Right renal cortex interstitium (tissue), 3 donors: ENCODE results near the gene ACSM3. TPM values are rescaled to one million over a fixed set of nuclear protein-coding genes. Genes with fewer than 3 reads are reported as not detected.

Source experiments
- polyA plus RNA-seq, 3 donors: library from polyadenylated mRNA; unstranded; fragments of 120-200 nt; gene quantifications; one replicate each; pipeline ENCODE4 v1.2.1, GENCODE V29; 2013; ENCODE audit not compliant: insufficient read length in 3 of 3

ACSM3 gene
- polyA plus RNA-seq, 3 donors, result 115 to 128 (median 125) TPM

Other genes with a start within 250 kb of the ACSM3 start
- gene ACSM2B, start 187.6 kb upstream of the ACSM3 start, polyA plus RNA-seq, result 10 to 100 TPM; 58.6 to 76.2 (median 58.9) TPM
- 1 to 10 TPM in 2 of 3 donors, under 1 TPM in 1; 0.96 to 3.4 (median 1.0) TPM for gene ACSM1, start 66.3 kb upstream of the ACSM3 start, polyA plus RNA-seq
- gene THUMPD1, start 22.2 kb upstream of the ACSM3 start, polyA plus RNA-seq, result 10 to 100 TPM; 75.4 to 86.6 (median 76.2) TPM
- gene ERI2, start 42.5 kb downstream of the ACSM3 start, polyA plus RNA-seq, result 10 to 100 TPM; 30.1 to 35.2 (median 35.0) TPM
- gene REXO5, start 42.5 kb downstream of the ACSM3 start, polyA plus RNA-seq, result 1 to 10 TPM; 4.9 to 7.4 (median 7.0) TPM
- gene DCUN1D3, start 136.3 kb downstream of the ACSM3 start, polyA plus RNA-seq, result 1 to 10 TPM; 9.0 to 9.6 (median 9.3) TPM
- 10 to 100 TPM; 49.8 to 50.6 (median 50.0) TPM for gene LYRM1, start 136.8 kb downstream of the ACSM3 start, polyA plus RNA-seq